Measurements from ENCODE around the gene TRMT5. TPM values are rescaled to one million over a fixed set of nuclear protein-coding genes. Genes with fewer than 3 reads are reported as not detected.

The TRMT5 gene
- total and polyA plus RNA-seq, 2 of the 8 experiments (the other 6 are each of a cell fraction or from before 2014, with no cell fraction given): 4.3 to 24.2 TPM

- DNase-seq (ENCODE audit: low read depth in 1 of 2, low spot score in 2 of 2): no peak
- Histone ChIP-seq H2BK20ac (ENCODE audit: low read length) (no peak overlapping the region), H3K27me3 (replicated peaks in 1 of 4; ENCODE audit: control insufficient read depth in 3 of 4, extremely low read depth in 1 of 4, insufficient read depth in 3 of 4, low read length in 3 of 4) (peaks cover 0 to 1% (median 0%) of the 10 kb centered on the region in 4 experiments; a peak in 1 of 7 replicates), H3K79me1 (ENCODE audit: low read depth, low read length) (no peaks in the 10 kb centered on the region), H2BK120ac (replicated peaks; ENCODE audit: low read depth, low read length) (no peak overlapping the region), H2AK5ac (ENCODE audit: low read depth, low read length) (no peak overlapping the region), H3K56ac (replicated peaks; ENCODE audit: insufficient read length, low read depth, low read length) (no peak overlapping the region), H3K14ac (ENCODE audit: insufficient read length) (no peak overlapping the region), H3K4me1 (replicated peaks in 1 of 4; ENCODE audit: control insufficient read depth in 3 of 4, insufficient read depth in 4 of 4, low read length in 3 of 4) (no peaks in the 10 kb centered on the region), H3K18ac (ENCODE audit: extremely low read depth, low read length) (no peak overlapping the region), H3K27ac (ENCODE audit: low read depth, low read length) (no peak overlapping the region), H3K23ac (ENCODE audit: insufficient read length) (no peak overlapping the region), H4K20me1 (replicated peaks in 1 of 2; ENCODE audit: control insufficient read depth in 1 of 2, insufficient read depth in 2 of 2, low read length in 2 of 2) (peaks cover 0 to 1% of the 10 kb centered on the region in 2 experiments), H2BK15ac (ENCODE audit: low read length) (no peak overlapping the region), H2BK12ac (ENCODE audit: low read depth, low read length) (no peak overlapping the region), H3K9me3 (ENCODE audit: insufficient read depth in 2 of 2, low read depth in 1 of 2, low read length in 1 of 2) (no peaks in the 10 kb centered on the region), H2AFZ (ENCODE audit: low read length) (no peak overlapping the region), H4K8ac (ENCODE audit: extremely low read depth, insufficient read depth, low read length) (no peak overlapping the region), H3K4me3 (ENCODE audit: extremely low read depth in 1 of 4, insufficient read depth in 2 of 4, low read depth in 3 of 4, low read length in 4 of 4) (no peak overlapping the region), H4K5ac (ENCODE audit: insufficient read length, low read depth, low read length) (no peak overlapping the region), H3K9ac (replicated peaks in 1 of 4; ENCODE audit: extremely low read depth in 1 of 4, low read depth in 3 of 4, low read length in 3 of 4) (no peak overlapping the region), H3K23me2 (ENCODE audit: low read depth, low read length) (no peaks in the 10 kb centered on the region), H2BK5ac (ENCODE audit: low read depth, low read length) (no peak overlapping the region), H3K79me2 (ENCODE audit: control insufficient read depth in 1 of 2, insufficient read depth in 2 of 2, low read length in 2 of 2) (no peaks in the 10 kb centered on the region), H3K4me2 (ENCODE audit: insufficient read depth in 1 of 2, low read depth in 2 of 2, low read length in 2 of 2) (no peak overlapping the region), H4K91ac (replicated peaks; ENCODE audit: insufficient read length, low read length) (no peak overlapping the region), H3K36me3 (ENCODE audit: control insufficient read depth in 2 of 4, insufficient read depth in 4 of 4, low read length in 3 of 4) (no peaks in the 10 kb centered on the region), H3K4ac (replicated peaks; ENCODE audit: insufficient read length, low read depth, low read length) (no peak overlapping the region)
- 90% methylated on average over 1 of the region's 1 CpG; no CpG with 5 or more reads in 1 of the 2 experiments for WGBS, 2 experiments (ENCODE audit: extremely low coverage in 1 of 2, insufficient coverage in 1 of 2, insufficient read length in 1 of 2, insufficient replicate concordance in 2 of 2, low coverage in 1 of 2, low lambda C conversion rate in 2 of 2, missing lambda C conversion rate in 1 of 2)
- FAIRE-seq: no peak
- ChIA-PET POLR2A (ENCODE audit: partially characterized antibody) (no interaction called here), CTCF (ENCODE audit: partially characterized antibody) (no interaction called here)
- no peak for TF ChIP-seq CHD7 (IDR thresholded peaks at IDR 0.05; ENCODE audit: insufficient replicate concordance, low read length)
Observed at GRCh38 chr14:61003571-61003970, 22.7 kb upstream of the TRMT5 start.
